Keratinocyte (primary cell): ENCODE measurements around the gene INPP4B.
"Not testable (repeated sequence)": the region's sequence is repeated elsewhere in the genome, so short reads cannot be mapped to it uniquely, and the experiment has no call there.

Experiments used
- EZH2 ChIP-seq: IDR thresholded peaks from one replicate; pipeline ENCODE4 v1.6.1; 2012; ENCODE audit warnings: inconsistent platforms, mild to moderate bottlenecking, low read length, moderate library complexity
- TF ChIP-seq, protein P1 (sequence below), 3 experiments: IDR thresholded peaks in 1 of 3; conservative IDR thresholded peaks in 1 of 3; optimal IDR thresholded peaks in 1 of 3; 2 replicates in 2 of 3; 3 replicates in 1 of 3; pipeline versions ENCODE3 to v1.5.1; 2011; ENCODE audit warnings: low read length in 3 of 3, mild to moderate bottlenecking in 3 of 3, moderate library complexity in 2 of 3, control low read depth in 1 of 3, inconsistent platforms in 1 of 3; ENCODE audit not compliant: insufficient read depth in 2 of 3; ENCODE audit errors: extremely low read depth in 1 of 3

DNA sequence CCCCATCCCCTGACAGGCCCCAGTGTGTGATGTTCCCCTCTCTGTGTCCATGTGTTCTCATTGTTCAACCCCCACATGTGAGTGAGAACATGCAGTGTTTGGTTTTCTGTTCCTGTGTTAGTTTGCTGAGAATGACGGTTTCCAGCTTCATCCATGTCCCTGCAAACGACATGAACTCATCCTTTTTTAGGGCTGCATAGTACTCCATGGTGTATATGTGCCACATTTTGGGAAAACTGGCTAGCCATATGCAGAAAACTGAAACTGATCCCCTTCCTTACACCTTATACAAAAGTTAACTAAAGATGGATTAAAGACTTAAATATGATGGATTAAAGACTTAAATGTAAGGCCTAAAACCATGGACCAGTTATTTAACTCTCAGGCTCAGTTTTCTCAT lies 336.7 kb downstream of the INPP4B start:
- TF ChIP-seq, protein P1, sequence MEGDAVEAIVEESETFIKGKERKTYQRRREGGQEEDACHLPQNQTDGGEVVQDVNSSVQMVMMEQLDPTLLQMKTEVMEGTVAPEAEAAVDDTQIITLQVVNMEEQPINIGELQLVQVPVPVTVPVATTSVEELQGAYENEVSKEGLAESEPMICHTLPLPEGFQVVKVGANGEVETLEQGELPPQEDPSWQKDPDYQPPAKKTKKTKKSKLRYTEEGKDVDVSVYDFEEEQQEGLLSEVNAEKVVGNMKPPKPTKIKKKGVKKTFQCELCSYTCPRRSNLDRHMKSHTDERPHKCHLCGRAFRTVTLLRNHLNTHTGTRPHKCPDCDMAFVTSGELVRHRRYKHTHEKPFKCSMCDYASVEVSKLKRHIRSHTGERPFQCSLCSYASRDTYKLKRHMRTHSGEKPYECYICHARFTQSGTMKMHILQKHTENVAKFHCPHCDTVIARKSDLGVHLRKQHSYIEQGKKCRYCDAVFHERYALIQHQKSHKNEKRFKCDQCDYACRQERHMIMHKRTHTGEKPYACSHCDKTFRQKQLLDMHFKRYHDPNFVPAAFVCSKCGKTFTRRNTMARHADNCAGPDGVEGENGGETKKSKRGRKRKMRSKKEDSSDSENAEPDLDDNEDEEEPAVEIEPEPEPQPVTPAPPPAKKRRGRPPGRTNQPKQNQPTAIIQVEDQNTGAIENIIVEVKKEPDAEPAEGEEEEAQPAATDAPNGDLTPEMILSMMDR (optimal IDR thresholded peaks at IDR 0.05 in 1 of 3, IDR thresholded peaks at IDR 0.05 in 1 of 3, conservative IDR thresholded peaks at IDR 0.05 in 1 of 3; ENCODE audit: extremely low read depth in 1 of 3, insufficient read depth in 2 of 3, low read length in 3 of 3), result not testable (repeated sequence)
- TF ChIP-seq EZH2, result not testable (repeated sequence)
